A172 (cell line): ENCODE measurements around the gene AKT1. TPM values are rescaled to one million over a fixed set of nuclear protein-coding genes. Genes with fewer than 3 reads are reported as not detected.
"Not testable (repeated sequence)": the region's sequence is repeated elsewhere in the genome, so short reads cannot be mapped to it uniquely, and the experiment has no call there.

ENCODE experiments used
- DNase-seq: peaks from one replicate; pipeline ENCODE4 v3.0.0-alpha.2; 2015; ENCODE audit warnings: low spot score
- total RNA-seq: library from RNA; depleted of rRNA; stranded (reverse); fragments of >200 nt; shearing (Covaris generic); gene quantifications from 2 replicates; pipeline ENCODE4 v1.2.3, GENCODE V29; 2014; rRNA removed

The AKT1 gene
- 105 and 107 TPM in 2 replicates for total RNA-seq

DNA sequence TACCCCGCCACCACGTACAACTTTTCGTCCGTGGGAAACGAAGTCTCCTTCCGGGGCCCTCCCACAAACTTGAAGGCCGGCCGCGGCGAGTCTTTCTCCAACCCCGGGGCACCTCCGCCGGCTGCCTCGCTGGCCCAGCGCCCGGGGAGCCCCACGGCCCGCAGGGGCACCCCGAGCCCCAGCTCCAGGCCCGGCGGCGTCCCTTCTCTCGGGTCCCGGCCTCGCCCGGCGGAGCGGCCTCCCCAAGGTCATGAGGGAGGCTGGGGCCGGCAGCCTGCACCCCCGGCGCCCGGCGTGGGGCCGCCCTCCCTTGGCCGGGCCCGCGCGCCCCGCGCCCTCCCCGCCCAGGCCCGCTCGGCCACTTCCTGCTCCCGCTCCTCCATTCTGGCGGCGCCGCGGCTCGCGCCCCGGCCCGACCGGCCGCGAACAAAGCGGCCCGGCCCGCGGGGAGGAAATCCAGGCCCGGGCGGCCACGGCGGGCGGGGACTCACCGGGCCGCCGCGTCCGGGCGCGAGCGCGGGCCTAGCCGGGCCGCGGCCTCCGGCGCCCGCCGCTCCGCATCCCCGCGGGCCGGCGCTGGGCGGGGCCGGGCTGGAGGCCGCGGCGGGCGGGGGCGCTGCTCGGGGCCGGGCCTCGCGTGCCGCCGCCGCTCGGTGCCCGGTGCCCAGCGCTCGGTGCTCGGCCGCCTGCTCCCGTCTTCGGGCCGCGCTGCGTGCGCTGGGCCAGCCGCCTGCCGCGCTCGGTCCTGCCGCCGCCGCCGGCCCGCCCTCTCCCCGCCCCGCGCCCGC, at the start of gene AKT1:
TSS of gene AKT1 (minus strand) at position 756 of the 788 bp plus-strand sequence. CDS start 3,105 bp downstream, outside the sequence.
- DNase-seq = no peak

DNA sequence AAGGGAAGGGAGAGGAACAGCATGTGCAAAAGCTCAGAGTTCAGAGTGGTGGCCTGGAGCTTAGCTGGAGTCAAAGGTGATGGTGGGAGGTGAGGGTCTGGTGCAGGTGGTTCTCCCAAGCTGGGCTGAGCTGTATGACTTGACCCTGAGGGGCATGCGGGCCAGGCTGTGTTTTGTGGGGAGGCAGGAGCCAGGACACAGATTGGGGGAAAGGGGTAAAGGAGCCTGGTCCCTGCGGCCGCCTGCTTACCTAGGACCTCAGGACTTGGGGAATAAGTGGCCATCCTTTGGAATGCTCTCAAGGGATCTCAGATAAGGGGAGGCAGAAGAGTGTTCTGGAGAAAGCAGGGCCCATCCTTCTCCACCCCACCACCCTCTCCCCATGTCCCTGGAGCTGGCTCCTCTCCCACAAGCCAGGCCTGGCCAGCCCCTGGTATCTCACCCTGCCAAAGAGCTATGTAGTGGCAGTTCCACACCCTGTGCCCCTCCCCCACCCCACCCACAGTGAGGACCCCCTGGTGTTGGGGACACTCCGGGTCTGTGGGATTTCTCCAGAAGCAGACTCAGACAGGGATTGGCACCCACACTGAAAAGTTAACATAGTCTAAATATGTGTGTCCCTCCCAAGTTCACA, 49.6 kb upstream of the AKT1 start:
- no peak for DNase-seq

DNA sequence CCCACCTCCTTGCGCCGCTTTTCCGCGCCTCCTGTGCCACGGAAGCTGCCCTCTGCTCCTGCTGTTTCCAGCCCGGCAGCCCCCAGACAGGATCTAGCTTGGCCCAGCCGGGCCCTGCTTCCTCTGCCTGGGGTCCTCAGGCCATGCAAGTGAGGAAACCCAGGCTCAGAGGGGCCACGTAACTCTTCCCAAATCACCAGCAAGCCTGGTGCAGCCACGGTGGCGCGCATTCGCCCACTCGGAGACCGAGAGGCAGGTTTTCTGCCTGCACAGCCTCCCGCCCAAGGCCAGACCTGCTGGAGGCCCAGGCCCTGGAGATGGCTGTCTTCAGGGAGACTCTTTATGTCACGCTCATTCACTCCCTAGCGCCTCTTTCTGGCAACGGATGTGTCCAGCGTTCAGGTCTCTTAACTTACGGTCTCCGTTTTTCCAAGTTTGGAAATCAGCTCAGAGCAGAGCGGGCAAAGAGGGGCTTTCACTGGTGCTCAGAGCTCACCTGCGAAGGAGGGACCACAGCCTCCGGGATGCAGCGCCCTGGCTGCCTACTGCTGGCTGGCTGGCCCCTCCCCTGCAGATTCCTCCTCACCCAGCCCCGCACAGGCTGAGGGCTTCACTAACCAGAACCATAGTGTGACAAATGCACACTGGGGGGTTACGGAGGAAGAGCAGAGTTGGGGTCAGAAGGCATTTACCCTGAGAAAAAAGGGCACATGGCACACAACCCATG, 48.9 kb upstream of the AKT1 start:
- DNase-seq = no peak

DNA sequence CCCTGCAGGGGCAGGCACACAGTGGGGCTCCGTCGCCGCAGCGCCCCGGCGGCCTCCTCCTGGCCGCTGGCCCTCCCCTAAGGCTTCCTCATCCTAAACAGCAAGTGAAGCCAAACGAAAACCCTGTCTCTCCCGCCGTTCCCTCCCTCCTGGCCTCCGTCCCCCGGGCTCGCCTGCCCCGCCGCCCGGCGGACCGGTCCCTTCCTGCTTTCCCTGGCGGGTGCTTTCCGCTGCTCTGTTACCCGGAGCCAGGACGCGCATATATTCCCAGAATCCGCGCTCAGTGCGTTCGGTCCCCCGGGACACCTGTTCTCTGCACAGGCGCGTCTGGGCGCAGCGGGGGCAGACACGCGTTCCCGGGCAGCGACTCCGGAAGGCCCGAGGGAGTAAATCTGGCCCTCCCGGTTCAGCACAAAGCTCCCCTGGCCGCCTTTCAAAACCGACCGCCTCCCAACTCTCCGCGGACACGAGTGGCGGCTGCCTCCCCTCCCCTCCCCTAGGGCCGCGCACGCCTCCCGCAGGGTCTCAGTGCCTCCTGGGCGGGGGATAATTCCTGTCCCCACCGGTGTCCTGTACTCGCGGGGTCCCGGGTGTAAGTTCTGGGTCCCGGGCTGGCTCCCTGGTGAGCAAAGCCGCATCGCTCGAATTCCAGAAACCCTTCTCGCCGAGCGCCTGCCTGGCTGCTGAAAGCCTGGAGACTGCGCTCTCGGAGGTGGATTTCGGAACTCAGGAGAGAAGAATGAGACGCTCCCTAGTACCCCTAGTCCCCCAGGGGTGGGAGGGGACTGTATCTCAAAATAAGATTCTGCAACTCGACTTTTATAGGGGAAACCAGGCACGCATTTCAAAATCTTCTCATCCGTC, 48.1 kb upstream of the AKT1 start:
- DNase-seq = no peak

DNA sequence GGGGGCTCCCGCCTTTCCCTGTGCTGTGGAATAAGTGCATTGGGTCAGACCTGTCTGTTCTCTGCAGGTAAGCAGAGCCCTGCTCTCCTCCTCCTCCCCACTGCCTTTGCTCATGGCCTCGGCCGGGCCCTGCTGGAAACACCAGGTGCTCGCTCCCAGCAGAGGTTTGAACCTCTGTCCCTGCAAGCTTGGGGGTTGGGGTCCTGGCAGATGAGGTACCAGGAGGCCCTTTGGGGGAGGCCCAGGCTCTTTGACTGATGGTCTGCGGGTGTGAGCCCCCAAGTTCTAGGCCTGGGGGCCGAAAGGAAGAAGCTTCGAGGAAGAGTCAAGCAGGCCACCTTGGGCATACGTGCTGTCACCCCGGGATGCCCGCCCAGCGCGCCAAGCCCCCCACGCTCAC, 47.5 kb upstream of the AKT1 start:
- DNase-seq = no peak

DNA sequence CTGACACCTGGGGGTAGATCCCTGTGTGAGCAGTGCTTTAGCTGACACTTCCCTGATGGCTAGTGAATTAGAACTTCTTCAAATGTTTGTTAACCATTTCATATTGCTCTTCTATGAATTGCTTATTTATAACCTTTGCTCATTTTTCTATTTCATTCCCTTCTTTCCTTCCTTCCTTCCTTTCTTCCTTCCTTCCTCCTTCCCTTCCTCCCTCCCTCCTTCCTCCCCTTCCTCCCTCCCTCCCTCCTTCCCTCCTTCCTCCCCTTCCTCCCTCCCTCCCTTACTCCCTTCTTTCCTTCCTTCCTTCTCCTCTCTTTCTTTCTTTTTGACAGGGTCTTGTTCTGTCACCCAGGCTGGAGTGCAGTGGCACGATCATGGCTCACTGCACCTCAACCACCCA, 46.2 kb upstream of the AKT1 start:
- DNase-seq = no peak

DNA sequence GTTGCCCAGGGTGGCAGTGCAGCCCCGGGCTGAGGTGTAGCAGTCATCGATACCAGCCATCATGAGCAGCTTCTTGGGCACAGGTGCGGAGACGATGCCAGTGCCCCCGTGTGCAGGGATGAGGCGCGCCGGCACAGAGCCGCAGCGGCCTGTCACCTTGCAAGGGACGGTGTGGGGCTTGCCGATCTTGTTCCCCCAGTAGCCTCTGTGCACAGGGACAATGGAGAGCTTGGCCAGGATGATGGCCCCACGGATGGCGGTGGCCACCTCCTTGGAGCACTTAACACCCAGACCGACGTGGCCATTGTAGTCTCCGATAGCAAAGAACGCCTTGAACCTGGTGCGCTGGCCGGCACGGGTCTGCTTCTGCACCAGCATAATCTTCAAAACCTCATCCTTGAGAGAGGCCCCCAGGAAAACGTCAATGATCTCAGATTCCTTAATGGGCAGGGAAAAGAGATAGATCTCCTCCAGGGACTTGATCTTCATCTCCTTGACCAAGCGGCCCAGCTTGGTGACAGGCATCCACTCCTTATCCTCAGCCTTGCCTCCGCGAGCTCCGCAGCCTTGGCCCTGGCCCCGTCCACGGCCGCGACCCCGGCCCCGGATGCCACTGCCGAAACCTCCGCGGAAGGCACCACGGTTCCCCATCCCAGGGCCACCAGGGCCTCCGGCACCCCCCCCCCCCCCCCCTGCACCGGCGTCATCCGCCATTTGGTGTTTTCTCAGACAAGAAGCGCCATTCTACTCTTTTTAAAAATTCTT, 40.8 kb upstream of the AKT1 start:
- not testable (repeated sequence) for DNase-seq

DNA sequence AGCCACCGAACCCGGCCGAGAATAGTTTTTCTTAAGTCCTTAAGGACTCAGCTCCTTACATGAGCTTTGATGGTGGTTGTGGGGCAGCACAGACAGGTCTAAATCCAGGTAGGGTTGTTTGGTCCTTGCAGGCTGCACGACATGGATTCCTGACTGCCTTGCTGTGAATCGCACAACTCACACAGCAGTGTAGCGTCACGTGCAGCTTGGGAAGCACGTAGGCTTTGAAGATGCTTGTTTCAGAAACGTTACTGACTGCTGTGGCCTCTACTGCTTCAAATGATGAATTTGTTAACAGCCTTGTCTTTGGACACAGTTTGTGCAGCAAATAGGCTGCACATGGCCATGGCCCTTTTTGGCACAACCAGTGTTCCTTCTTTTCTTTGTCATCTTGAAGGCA, 35.2 kb upstream of the AKT1 start:
- DNase-seq = no peak

DNA sequence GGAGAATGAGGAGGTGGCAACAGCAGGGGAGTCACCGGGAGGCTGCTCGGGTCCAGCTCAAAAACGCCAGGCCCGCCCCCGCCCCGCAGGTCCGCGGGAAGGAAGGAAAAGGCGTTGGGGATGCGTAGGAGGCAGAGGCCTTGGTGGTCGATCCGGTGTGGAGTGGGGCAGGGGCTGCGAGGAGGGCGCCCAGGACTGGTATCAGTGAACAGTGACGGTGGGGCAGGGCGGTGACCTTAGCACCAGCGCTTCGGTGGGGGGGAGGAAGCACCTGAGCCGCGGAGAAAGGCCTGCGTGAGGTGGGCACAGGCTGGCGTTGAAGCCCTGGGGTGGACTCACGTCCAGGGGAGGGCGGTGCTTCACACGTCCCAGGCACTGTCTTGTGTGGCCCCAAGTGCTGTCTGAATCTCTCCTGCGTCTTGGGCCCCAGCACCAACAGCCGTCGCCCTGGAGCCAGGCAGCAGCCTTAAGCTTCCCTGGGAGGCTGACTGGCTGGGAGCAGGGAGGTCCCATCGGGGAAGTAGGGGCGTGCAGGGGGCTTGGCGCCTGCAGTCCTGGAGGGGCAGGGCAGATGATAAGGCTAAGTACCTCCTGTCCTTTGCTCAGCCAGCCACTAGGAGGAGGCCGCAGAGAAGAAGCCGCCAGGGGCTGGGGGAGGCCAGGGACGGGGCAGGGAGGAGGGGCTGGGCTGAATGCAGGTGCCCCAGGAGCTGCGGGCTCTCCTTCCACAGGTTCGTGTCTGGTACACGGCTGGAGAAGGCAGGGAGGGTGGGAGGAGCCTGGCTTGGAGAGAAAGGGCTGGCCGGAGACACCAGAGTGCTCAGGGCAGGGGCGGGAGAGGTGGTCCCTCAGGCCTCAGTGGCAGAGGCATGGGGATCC, 31.9 kb upstream of the AKT1 start:
- no peak for DNase-seq

DNA sequence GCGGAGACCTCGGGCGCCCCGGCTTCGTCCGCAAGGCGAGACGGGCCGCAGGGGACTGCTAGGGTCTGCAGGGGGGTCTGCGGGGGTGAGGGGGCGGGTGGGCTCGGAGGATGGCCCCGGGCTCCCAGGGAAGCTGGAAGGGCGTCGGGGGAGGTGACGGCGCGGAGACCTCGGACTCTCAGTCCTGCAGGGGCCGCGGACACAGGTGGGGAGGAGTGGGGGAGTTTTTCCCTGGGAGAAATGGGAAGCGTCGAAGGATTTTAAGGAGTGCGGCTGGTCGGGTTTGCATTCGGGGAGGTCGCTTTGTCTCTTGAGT, 31.3 kb upstream of the AKT1 start:
- no peak for DNase-seq

DNA sequence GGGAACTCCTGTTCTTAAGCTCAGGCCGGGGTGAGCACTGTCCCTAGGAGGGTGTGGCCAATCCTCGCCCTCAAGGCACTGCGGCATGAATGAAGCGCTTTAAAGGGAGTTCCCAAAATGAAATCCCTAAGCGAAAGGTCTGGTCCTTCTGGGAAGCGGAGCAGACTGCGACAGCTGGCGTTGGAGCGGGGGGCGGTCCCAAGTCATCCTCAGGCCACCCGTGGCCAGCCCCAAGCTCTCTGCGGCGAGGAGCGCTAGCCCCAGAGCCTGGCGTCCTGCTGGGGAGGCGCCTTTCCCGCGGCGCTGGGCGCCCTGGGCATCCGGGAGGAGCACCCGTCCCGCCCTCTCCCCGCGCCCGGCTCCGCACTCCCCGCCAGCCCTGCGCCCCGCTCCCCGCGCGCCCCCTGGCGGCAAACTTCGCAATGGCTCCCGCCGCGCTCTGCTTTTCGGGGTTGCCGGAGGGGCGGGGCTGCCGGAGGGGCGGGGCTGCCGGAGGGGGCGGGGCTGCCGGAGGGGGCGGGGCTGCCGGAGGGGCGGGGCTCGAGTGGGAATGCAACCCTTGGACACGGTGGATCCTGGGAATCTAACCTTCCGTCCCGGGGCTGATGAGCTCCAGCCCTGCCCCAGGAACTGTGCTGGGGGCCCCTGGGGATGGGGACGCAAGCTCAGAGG, 30.8 kb upstream of the AKT1 start:
- DNase-seq = peak; percentile 61

DNA sequence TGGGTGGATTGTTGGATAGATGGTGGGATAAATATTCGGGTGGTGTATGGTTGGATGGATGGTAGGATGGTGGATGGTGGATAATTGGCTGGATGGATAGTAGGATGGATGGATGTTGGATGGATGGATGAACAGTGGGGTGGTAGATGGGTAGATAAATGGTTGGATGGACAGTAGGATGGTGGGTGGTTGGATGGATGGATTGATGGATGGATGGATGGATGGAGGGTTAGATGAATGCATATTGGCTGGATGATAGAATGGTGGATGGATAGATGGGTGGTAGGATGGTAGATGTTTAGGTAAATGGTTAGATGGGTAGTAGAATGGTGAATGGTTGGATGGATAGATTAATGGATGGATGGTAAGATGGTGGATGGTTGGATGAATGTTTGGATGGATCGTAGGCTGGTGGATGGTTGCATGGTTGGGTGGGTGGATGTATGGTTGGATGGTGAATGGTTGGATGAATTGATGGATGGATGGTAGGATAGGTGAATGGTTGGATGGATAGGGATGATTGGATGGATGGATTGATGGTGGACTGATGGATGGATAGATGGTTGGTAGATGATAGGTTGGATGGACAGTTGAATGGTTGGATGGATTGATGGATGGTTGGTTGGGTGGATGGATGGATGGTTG, 28.9 kb upstream of the AKT1 start:
- no peak for DNase-seq

DNA sequence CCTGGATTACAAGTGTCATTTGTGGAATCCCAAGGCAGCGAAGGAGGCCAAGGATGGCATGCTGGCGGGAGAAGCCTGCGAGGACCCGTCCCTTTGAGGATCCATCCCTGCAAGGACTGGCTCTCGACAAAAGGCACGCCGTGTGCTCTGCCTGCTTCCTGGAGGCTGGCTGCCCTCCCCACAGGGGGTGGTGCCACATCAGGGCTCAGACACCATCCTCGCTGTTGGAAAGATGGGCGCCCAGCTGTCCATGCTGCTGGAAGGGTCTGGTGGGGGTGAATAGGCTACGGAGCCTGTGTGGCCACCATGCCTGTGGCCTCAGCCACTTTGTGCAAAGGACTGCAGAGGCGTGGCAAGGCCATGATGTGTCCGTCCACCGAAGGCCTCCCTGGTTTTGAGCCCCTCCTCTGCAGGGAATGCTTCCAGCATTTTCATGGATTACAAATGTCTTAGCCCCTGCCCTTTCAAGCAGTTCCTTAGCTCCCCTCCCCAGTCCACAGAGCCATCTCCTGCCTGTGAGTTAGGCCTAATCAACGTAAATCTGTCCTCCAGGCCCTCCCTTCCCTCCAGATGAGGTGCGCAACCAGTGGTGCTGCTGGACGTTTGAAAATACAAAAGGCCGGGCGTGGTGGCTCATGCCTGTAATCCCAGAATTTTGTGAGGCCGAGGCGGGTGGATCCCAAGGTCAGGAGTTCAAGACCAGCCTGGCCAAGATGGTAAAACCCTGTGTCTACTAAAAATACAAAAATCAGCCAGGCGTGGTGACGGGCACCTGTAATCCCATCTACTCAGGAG, 27.5 kb upstream of the AKT1 start:
- DNase-seq = no peak

DNA sequence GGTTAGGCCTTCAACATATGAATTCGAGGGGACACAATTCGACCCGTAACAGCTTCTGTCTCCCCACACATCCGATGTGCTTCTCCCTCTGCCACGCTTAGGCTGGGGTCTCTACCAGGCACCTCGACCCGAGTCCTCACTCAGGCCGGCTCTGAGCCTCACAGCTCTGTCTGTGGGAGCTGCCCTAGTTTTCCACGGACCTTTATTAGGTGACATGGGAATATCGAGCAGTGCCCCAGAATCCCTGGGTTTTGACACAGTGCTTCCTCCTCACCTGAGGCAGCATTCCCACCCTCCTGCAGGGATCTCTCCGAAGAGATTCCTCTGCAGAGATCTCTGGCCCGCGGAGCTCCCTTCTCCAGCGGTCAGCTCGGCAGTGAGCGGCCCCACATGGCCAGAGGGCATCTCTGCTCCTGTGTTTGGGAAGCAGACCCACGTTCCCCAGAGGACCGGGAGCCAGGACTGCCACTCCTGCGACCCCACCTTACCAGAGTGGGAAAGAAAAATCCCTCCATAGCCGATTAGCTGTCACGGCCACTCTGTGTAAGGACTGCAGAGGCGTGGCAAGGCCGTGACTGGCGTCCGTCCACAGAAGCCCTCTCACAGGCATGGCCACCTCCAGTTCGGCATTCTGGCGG, 26.5 kb upstream of the AKT1 start:
- DNase-seq = no peak

DNA sequence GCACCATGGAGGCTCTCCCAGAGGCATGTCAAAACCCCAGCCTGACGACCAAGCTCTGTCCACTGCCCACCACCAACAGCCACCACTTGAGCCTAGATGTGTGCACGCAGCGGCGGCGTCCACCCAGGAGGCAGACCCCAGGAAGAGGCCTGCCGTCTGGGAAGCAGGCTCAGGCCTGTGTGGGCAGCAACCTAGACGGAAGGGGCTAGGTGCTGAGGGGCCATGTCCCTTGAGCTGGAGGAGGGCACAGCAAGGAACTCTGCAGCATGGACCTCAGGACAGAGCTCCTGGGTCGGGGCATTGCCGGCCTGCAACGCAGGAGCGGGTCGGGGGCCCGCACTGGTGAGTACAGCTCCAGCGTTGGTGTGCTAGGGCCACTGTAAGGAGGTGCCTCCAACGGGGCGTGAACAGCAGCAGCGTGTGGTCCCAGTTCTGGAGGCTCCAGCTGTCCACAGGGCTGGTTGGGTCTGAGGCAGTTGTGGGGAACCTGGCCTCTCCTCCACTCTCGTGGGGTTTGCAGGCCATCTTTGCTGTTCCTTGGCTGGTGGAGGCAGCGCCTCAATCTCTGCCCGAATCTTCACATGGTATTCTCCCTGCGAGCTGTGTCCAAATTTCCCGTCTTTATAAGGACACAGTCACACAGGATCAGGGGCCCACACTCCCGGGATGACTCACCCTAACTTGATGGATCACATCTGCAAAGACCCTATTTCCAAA, 25.8 kb upstream of the AKT1 start:
- no peak for DNase-seq

DNA sequence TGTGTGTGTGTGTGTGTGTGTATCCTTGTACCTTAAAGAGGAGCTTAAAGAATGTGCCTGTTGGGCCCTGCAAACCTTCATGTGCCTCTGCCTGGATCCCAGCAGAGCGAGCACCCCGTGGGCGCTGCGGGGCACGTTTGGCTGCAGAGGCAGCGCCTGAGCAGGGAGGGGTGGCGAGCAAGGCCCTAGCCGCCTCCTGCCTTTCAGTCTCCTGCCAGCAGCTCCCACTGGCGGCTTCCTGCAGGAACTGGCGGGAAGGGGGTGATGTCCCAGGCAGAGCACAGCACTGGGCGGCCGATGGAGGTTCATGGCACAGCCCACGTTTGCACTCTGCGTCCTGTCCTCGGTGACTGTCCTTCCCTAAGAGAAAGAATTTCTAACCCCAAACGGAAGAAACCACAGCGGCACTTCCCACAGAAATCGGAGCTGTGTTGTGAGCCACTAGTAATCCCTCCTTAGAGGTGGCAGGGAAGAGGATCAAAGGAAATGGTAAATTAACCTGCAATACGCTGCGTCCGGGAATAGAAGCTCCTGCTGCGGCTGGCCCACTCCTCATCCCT, 25.2 kb upstream of the AKT1 start:
- DNase-seq = no peak

DNA sequence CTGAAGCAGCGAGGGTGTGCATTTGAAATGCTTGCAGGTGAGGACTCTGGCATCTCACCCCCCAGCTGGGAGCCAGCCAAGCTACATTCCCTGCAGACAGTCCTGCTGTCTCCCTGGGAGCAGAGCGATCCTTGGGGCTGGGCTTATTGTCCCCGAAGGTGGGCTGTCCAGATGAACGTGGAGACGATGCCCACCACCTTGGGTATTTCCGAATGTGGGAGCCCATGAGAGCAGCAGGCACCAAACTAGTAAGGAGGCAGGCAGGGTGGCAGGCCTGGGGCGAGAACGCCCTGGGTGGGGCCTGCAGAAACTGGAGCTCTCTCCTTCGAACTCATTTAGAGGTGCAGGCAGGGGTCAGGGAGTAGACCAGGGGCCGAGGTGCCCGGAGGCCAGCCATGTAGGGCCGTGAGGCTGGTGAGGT, 23.8 kb upstream of the AKT1 start:
- DNase-seq = no peak
